Measurements from ENCODE around the gene STAB2. TPM values are rescaled to one million over a fixed set of nuclear protein-coding genes. Genes with fewer than 3 reads are reported as not detected.

The STAB2 gene
- total and polyA plus RNA-seq, 2 of the 8 experiments (the other 6 are each of a cell fraction or from before 2014, with no cell fraction given), result not detected

GRCh38 chr12:103546959-103547358 lies 40.1 kb upstream of the STAB2 start (continued):
- TF ChIP-seq CTCF (IDR thresholded peaks at IDR 0.05; ENCODE audit: control extremely low read depth in 1 of 3, insufficient read depth in 1 of 3, low read depth in 1 of 3, low read length in 3 of 3) (no peak), MAX (IDR thresholded peaks at IDR 0.05) (no peak), CHD2 (IDR thresholded peaks at IDR 0.05; ENCODE audit: low read length) (no peak), BRCA1 (IDR thresholded peaks at IDR 0.05; ENCODE audit: low read depth, low read length) (no peak), SIX5 (IDR thresholded peaks at IDR 0.05; ENCODE audit: low read depth, low read length) (no peak), KDM4A (IDR thresholded peaks at IDR 0.05; ENCODE audit: low read depth, low read length, severe bottlenecking) (no peak)
